A549 (cell line): Measurements from ENCODE around the gene UROC1.

Experiments used
- BHLHE40 ChIP-seq: IDR thresholded peaks from 2 replicates; pipeline ENCODE4 v1.6.1; 2012; ENCODE audit warnings: low read depth, low read length, inconsistent platforms
- CBX8 ChIP-seq: fragments of 200-600 bp; sonication (generic); IDR thresholded peaks from 2 replicates; pipeline ENCODE4 v1.6.1; 2016
- CTCF ChIP-seq: fragments of >200 bp; sonication (Bioruptor Twin); formaldehyde crosslinking; IDR thresholded peaks from 3 replicates; pipeline ENCODE4 v1.5.1; 2016
- EP300 ChIP-seq, 2 experiments: fragments of >200 bp; sonication (Bioruptor Twin); formaldehyde crosslinking; IDR thresholded peaks; 2 replicates in 1 of 2; 3 replicates in 1 of 2; pipeline ENCODE4 v1.6.1; 2016 to 2017
- FOSB ChIP-seq: fragments of 250-450 bp; sonication (Bioruptor Pico); IDR thresholded peaks from 2 replicates; pipeline ENCODE4 v1.5.0; 2020; ENCODE audit warnings: mild to moderate bottlenecking, moderate library complexity
- JUNB ChIP-seq: fragments of >200 bp; sonication (Bioruptor Twin); formaldehyde crosslinking; IDR thresholded peaks from 2 replicates; pipeline ENCODE4 v1.6.1; 2016
- MAFK ChIP-seq: fragments of 450-650 bp; IDR thresholded peaks from 2 replicates; pipeline ENCODE4 v1.6.1; 2014; ENCODE audit not compliant: partially characterized antibody
- POLR2A ChIP-seq: IDR thresholded peaks from 2 replicates; pipeline ENCODE4 v1.6.1; 2012; ENCODE audit warnings: mild to moderate bottlenecking, low read length
- RFX5 ChIP-seq: fragments of 450-650 bp; IDR thresholded peaks from 2 replicates; pipeline ENCODE4 v1.7.1; 2014; ENCODE audit warnings: antibody characterized with exemption, mild to moderate bottlenecking, moderate library complexity

- TF ChIP-seq BHLHE40 (no peak), CTCF (no peak), CBX8 (no peak), FOSB (no peak), POLR2A (no peak), JUNB (no peak), EP300 (IDR thresholded peaks at IDR 0.05) (no peak), MAFK (no peak), RFX5 (no peak)
Observed at GRCh38 chr3:126501054-126501453, 16.5 kb downstream of the UROC1 start.
